ENCODE data around the gene PIMREG. TPM values are rescaled to one million over a fixed set of nuclear protein-coding genes. Genes with fewer than 3 reads are reported as not detected.

Gene PIMREG
- total RNA-seq, 1 experiment from 2014 or later = 28.3 TPM

- Mint-ChIP-seq H3K27me3 (ENCODE audit: unreplicated experiment) (no peaks in the 10 kb centered on the region), H3K4me1 (ENCODE audit: low read depth, unreplicated experiment) (peaks cover 9% of the 10 kb centered on the region), H3K27ac (ENCODE audit: unreplicated experiment) (no peak overlapping the region), H3K4me3 (ENCODE audit: low read depth, unreplicated experiment) (no peak overlapping the region), H3K9me3 (ENCODE audit: low read depth, unreplicated experiment) (no peaks in the 10 kb centered on the region), H3K36me3 (ENCODE audit: insufficient read depth, unreplicated experiment) (peaks cover 28% of the 10 kb centered on the region)
- no peak for TF ChIP-seq CTCF (IDR thresholded peaks at IDR 0.05; ENCODE audit: unreplicated experiment)
- intact Hi-C loops (cut with micrococcal nuclease; ENCODE audit: unreplicated experiment) = no loop called here
- DNase-seq = no peak
- CTCF ChIA-PET = no interaction called here
- BruUV-seq (replicated peaks) = no TSS peak
These were observed 2.4 kb downstream of the PIMREG start for GRCh38 chr17:6446516-6447100.

- H3K9me3 Mint-ChIP-seq (ENCODE audit: low read depth, unreplicated experiment) = no peaks in the 10 kb centered on the region
- intact Hi-C loops (cut with micrococcal nuclease; ENCODE audit: unreplicated experiment) = no loop called here
- BruUV-seq (replicated peaks) = no TSS peak
- peaks cover 9% of the 10 kb centered on the region for H3K4me1 Mint-ChIP-seq (ENCODE audit: low read depth, unreplicated experiment)
- CTCF ChIA-PET = interaction anchor here (0.6 kb wide), 1 partner anchor 261 kb away, joined by 4 read pairs; no protein-coding TSS in a partner anchor
- H3K4me3 Mint-ChIP-seq (ENCODE audit: low read depth, unreplicated experiment) = no peak overlapping the region
- no peaks in the 10 kb centered on the region for H3K27me3 Mint-ChIP-seq (ENCODE audit: unreplicated experiment)
- peaks cover 32% of the 10 kb centered on the region for H3K36me3 Mint-ChIP-seq (ENCODE audit: insufficient read depth, unreplicated experiment)
- H3K27ac Mint-ChIP-seq (ENCODE audit: unreplicated experiment) = no peak overlapping the region
- DNase-seq = no peak
- TF ChIP-seq CTCF (IDR thresholded peaks at IDR 0.05; ENCODE audit: unreplicated experiment) = no peak
These were observed 4.2 kb downstream of the PIMREG start for GRCh38 chr17:6448473-6448872.

GRCh38 chr17:6449307-6449706 is 5.1 kb downstream of the PIMREG start:
- no peak overlapping the region for H3K4me3 Mint-ChIP-seq (ENCODE audit: low read depth, unreplicated experiment)
- H3K36me3 Mint-ChIP-seq (ENCODE audit: insufficient read depth, unreplicated experiment) = peaks cover 27% of the 10 kb centered on the region
- no peak for DNase-seq
- H3K27ac Mint-ChIP-seq (ENCODE audit: unreplicated experiment) = no peak overlapping the region
- CTCF ChIA-PET = no interaction called here
- no peak for TF ChIP-seq CTCF (IDR thresholded peaks at IDR 0.05; ENCODE audit: unreplicated experiment)
- intact Hi-C loops (cut with micrococcal nuclease; ENCODE audit: unreplicated experiment) = no loop called here
- no peaks in the 10 kb centered on the region for H3K27me3 Mint-ChIP-seq (ENCODE audit: unreplicated experiment)
- BruUV-seq (replicated peaks) = no TSS peak
- H3K4me1 Mint-ChIP-seq (ENCODE audit: low read depth, unreplicated experiment) = peaks cover 9% of the 10 kb centered on the region
- no peaks in the 10 kb centered on the region for H3K9me3 Mint-ChIP-seq (ENCODE audit: low read depth, unreplicated experiment)

- Mint-ChIP-seq H3K9me3 (ENCODE audit: low read depth, unreplicated experiment) (no peaks in the 10 kb centered on the region), H3K4me1 (ENCODE audit: low read depth, unreplicated experiment) (no peaks in the 10 kb centered on the region), H3K4me3 (ENCODE audit: low read depth, unreplicated experiment) (no peak overlapping the region), H3K27ac (ENCODE audit: unreplicated experiment) (no peak overlapping the region), H3K27me3 (ENCODE audit: unreplicated experiment) (no peaks in the 10 kb centered on the region), H3K36me3 (ENCODE audit: insufficient read depth, unreplicated experiment) (peaks cover 24% of the 10 kb centered on the region)
- CTCF ChIA-PET = no interaction called here
- intact Hi-C loops (cut with micrococcal nuclease; ENCODE audit: unreplicated experiment) = no loop called here
- no TSS peak for BruUV-seq (replicated peaks)
- DNase-seq = no peak
- TF ChIP-seq CTCF (IDR thresholded peaks at IDR 0.05; ENCODE audit: unreplicated experiment) = no peak
These were observed 6.9 kb downstream of the PIMREG start for GRCh38 chr17:6450926-6451832.

All from Calu3 (cell line).